OCI-LY7 (cell line): Measurements from ENCODE around the gene NAA15.

ENCODE experiments used
- EZH2phosphoT487 ChIP-seq: fragments of 200-600 bp; sonication (generic); IDR thresholded peaks from 2 replicates; pipeline ENCODE4 v1.6.1; 2018; ENCODE audit warnings: low read depth, borderline replicate concordance, mild to moderate bottlenecking, mixed run types, antibody characterized with exemption, low read length, moderate library complexity, mixed read lengths
- TF ChIP-seq, protein P1 (sequence below): fragments of 200-600 bp; sonication (generic); conservative IDR thresholded peaks from 2 replicates; pipeline ENCODE4 v1.5.1; 2014; ENCODE audit warnings: mild to moderate bottlenecking, antibody characterized with exemption, low read length, moderate library complexity, mixed read lengths

DNA sequence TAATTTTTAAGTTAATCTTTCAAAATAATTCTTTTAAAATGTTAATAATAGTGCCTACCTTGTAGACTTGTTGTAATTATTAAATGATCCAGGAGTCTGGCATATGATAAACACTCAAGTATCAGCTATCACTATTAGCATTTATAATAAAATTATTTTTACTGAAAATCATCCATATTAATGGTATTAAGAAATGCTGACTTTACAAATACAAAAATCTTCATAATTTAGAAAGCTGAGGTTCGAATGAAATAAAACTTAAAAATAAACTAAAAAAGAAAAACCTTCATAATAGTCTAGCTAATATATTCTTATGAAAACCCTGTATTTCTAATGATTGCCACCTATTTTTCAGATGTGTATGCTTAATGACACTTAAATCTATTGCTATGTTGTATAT is 26.5 kb upstream of the NAA15 start:
- TF ChIP-seq, protein P1, sequence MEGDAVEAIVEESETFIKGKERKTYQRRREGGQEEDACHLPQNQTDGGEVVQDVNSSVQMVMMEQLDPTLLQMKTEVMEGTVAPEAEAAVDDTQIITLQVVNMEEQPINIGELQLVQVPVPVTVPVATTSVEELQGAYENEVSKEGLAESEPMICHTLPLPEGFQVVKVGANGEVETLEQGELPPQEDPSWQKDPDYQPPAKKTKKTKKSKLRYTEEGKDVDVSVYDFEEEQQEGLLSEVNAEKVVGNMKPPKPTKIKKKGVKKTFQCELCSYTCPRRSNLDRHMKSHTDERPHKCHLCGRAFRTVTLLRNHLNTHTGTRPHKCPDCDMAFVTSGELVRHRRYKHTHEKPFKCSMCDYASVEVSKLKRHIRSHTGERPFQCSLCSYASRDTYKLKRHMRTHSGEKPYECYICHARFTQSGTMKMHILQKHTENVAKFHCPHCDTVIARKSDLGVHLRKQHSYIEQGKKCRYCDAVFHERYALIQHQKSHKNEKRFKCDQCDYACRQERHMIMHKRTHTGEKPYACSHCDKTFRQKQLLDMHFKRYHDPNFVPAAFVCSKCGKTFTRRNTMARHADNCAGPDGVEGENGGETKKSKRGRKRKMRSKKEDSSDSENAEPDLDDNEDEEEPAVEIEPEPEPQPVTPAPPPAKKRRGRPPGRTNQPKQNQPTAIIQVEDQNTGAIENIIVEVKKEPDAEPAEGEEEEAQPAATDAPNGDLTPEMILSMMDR = no peak
- no peak for TF ChIP-seq EZH2phosphoT487
